A549 treated with CORT108297 at 1 μM for 4 hours (cell line): ENCODE results near the gene BBS2. TPM values are rescaled to one million over a fixed set of nuclear protein-coding genes. Genes with fewer than 3 reads are reported as not detected.

Experiments used
- total RNA-seq: library from RNA; stranded (reverse); fragments of 200-300 nt; extraction: Qiagen RNA extraction; gene quantifications from 5 replicates; pipeline ENCODE4 v1.2.3, GENCODE V29; 2022

Gene BBS2
- 15.9 to 24.3 TPM (median 18.7 TPM) in 5 replicates for total RNA-seq

GRCh38 chr16:56519459-56520250 is at the start of gene BBS2:
TSS of gene BBS2 (minus strand) at chr16:56520024. CDS start at chr16:56519862, 162 bp downstream.

GRCh38 chr16:56564793-56565477 is 45.1 kb upstream of the BBS2 start, which contains the start of gene MT4:
TSS of gene MT4 (plus strand) at chr16:56565073. CDS start at chr16:56565129, 56 bp downstream.

GRCh38 chr16:56450986-56451752 is 68.7 kb downstream of the BBS2 start, which contains the start of the genes NUDT21 and OGFOD1:
TSS of gene NUDT21 (minus strand) at chr16:56451332. CDS start at chr16:56451202, 130 bp downstream.
TSS of gene OGFOD1 (plus strand) at chr16:56451554. CDS start at chr16:56451613, 59 bp downstream.

Other genes starting within 250 kb of the BBS2 start
- 57.4 to 72.4 TPM (median 64.9 TPM) in 5 replicates for gene AMFR, start 94.5 kb downstream of the BBS2 start, total RNA-seq
- gene NUDT21, start 68.7 kb downstream of the BBS2 start, total RNA-seq, result 94.5 to 123 TPM (median 114 TPM) in 5 replicates
- 67.4 to 106 TPM (median 73.5 TPM) in 5 replicates for gene OGFOD1, start 68.5 kb downstream of the BBS2 start, total RNA-seq
- not detected in 5 replicates for gene MT4, start 45.0 kb upstream of the BBS2 start, total RNA-seq
- gene MT3, start 69.5 kb upstream of the BBS2 start, total RNA-seq, result 0.28 to 0.43 TPM in 2 of 5 replicates, not detected in the others
- 843 to 1,140 TPM (median 930 TPM) in 5 replicates for gene MT2A, start 88.6 kb upstream of the BBS2 start, total RNA-seq
- not detected in 5 replicates for gene MT1E, start 105.8 kb upstream of the BBS2 start, total RNA-seq
- not detected in 5 replicates for gene MT1M, start 112.6 kb upstream of the BBS2 start, total RNA-seq
- 17.2 to 22.0 TPM (median 18.8 TPM) in 5 replicates for gene MT1A, start 118.6 kb upstream of the BBS2 start, total RNA-seq
- gene MT1B, start 131.9 kb upstream of the BBS2 start, total RNA-seq, result 0.30 TPM in 1 of 5 replicates, not detected in the others
- 11.8 to 21.5 TPM (median 13.0 TPM) in 5 replicates for gene MT1F, start 137.9 kb upstream of the BBS2 start, total RNA-seq
- gene MT1G, start 148.0 kb upstream of the BBS2 start, total RNA-seq, result not detected in 5 replicates
- gene MT1H, start 149.8 kb upstream of the BBS2 start, total RNA-seq, result not detected in 5 replicates
- gene MT1X, start 162.4 kb upstream of the BBS2 start, total RNA-seq, result 213 to 332 TPM (median 241 TPM) in 5 replicates
- gene NUP93, start 210.1 kb upstream of the BBS2 start, total RNA-seq, result 87.0 to 104 TPM (median 101 TPM) in 5 replicates